Muscle of leg (tissue), 11 donors: Measurements from ENCODE around the gene TTC13. TPM values are rescaled to one million over a fixed set of nuclear protein-coding genes. Genes with fewer than 3 reads are reported as not detected.

Experiments
- DNase-seq: peaks from one replicate; pipeline ENCODE4 v3.0.0; 2013
- H3K27ac ChIP-seq: one replicate; pipeline ENCODE4 v1.5.1; 2013; ENCODE audit warnings: mild to moderate bottlenecking, low read length, control low read depth
- H3K27me3 ChIP-seq: one replicate; pipeline ENCODE4 v1.6.1; 2013; ENCODE audit warnings: low read length; ENCODE audit not compliant: control insufficient read depth, insufficient read depth
- H3K36me3 ChIP-seq: one replicate; pipeline ENCODE4 v1.6.1; 2013; ENCODE audit warnings: low read length; ENCODE audit not compliant: control insufficient read depth, insufficient read depth
- H3K4me1 ChIP-seq: one replicate; pipeline ENCODE4 v1.6.1; 2013; ENCODE audit warnings: low read length; ENCODE audit not compliant: control insufficient read depth, insufficient read depth
- H3K4me3 ChIP-seq: one replicate; pipeline ENCODE4 v1.5.1; 2013; ENCODE audit warnings: low read length, control low read depth
- H3K9me3 ChIP-seq: replicated peaks from 2 replicates; pipeline ENCODE4 v1.6.1; 2013; ENCODE audit warnings: low read depth, low read length; ENCODE audit not compliant: control insufficient read depth
- WGBS: methylation state at CpG from one replicate; pipeline ENCODE4 v1.1.5; 2013; ENCODE audit warnings: missing lambda C conversion rate; ENCODE audit not compliant: insufficient coverage; 5-methylcytosine and 5-hydroxymethylcytosine counted together
- polyA plus RNA-seq, 8 donors: library from polyadenylated mRNA; unstranded; fragments of 120-200 nt; gene quantifications; one replicate each; pipeline versions ENCODE4 v1.2.1 to v1.2.3, GENCODE V29; 2013; ENCODE audit warnings: inconsistent platforms in 1 of 8, low replicate concordance in 1 of 8; ENCODE audit not compliant: insufficient read length in 8 of 8, insufficient read depth in 1 of 8
- total RNA-seq: library from RNA; stranded (reverse); fragments of 120-200 nt; gene quantifications from one replicate; pipeline ENCODE4 v1.2.4, GENCODE V29; 2013

The TTC13 gene
- total and polyA plus RNA-seq, 9 donors = 12.7 to 19.8 (median 15.4) TPM

- H3K4me3 ChIP-seq = no peak overlapping the region
- H3K27ac ChIP-seq = no peak overlapping the region
- 67% methylated on average over 1 of the region's 5 CpGs for WGBS
- peaks cover 7% of the 10 kb centered on the region for H3K36me3 ChIP-seq
- H3K9me3 ChIP-seq = no peaks in the 10 kb centered on the region
- peaks cover 14% of the 10 kb centered on the region for H3K4me1 ChIP-seq
- no peak for DNase-seq
- no peaks in the 10 kb centered on the region for H3K27me3 ChIP-seq
These were observed 78.8 kb downstream of the TTC13 start for GRCh38 chr1:230899841-230900251.

- Histone ChIP-seq H3K36me3 (peaks cover 5% of the 10 kb centered on the region), H3K27ac (no peak overlapping the region), H3K27me3 (no peaks in the 10 kb centered on the region), H3K9me3 (no peaks in the 10 kb centered on the region), H3K4me3 (no peak overlapping the region), H3K4me1 (peaks cover 14% of the 10 kb centered on the region)
- 92% methylated on average over 7 of the region's 8 CpGs for WGBS
- no peak for DNase-seq
These were observed 79.9 kb downstream of the TTC13 start for GRCh38 chr1:230898748-230899147.

GRCh38 chr1:230898144-230898543, 80.5 kb downstream of the TTC13 start:
- Histone ChIP-seq H3K9me3 (no peaks in the 10 kb centered on the region), H3K27me3 (no peaks in the 10 kb centered on the region), H3K27ac (no peak overlapping the region), H3K4me1 (peaks cover 14% of the 10 kb centered on the region), H3K4me3 (no peak overlapping the region), H3K36me3 (peaks cover 2% of the 10 kb centered on the region)
- no CpG with 5 or more reads among the region's 4 CpGs for WGBS
- no peak for DNase-seq

GRCh38 chr1:230896779-230897178, 81.9 kb downstream of the TTC13 start:
- Histone ChIP-seq H3K27ac (peak overlapping the region; percentile 53), H3K27me3 (no peaks in the 10 kb centered on the region), H3K4me1 (peaks cover 18% of the 10 kb centered on the region), H3K36me3 (no peaks in the 10 kb centered on the region), H3K4me3 (no peak overlapping the region), H3K9me3 (no peaks in the 10 kb centered on the region)
- WGBS = no CpG with 5 or more reads among the region's 1 CpG
- peak; percentile 90 for DNase-seq

GRCh38 chr1:230895452-230895851, 83.2 kb downstream of the TTC13 start:
- no peaks in the 10 kb centered on the region for H3K36me3 ChIP-seq
- peaks cover 22% of the 10 kb centered on the region for H3K4me1 ChIP-seq
- no peaks in the 10 kb centered on the region for H3K9me3 ChIP-seq
- no peak overlapping the region for H3K27ac ChIP-seq
- H3K4me3 ChIP-seq = no peak overlapping the region
- DNase-seq = no peak
- H3K27me3 ChIP-seq = no peaks in the 10 kb centered on the region
- WGBS = no CpG with 5 or more reads among the region's 2 CpGs

GRCh38 chr1:230894664-230895063, 84.0 kb downstream of the TTC13 start:
- Histone ChIP-seq H3K9me3 (no peaks in the 10 kb centered on the region), H3K27ac (no peak overlapping the region), H3K36me3 (no peaks in the 10 kb centered on the region), H3K4me1 (peaks cover 22% of the 10 kb centered on the region), H3K4me3 (no peak overlapping the region), H3K27me3 (no peaks in the 10 kb centered on the region)
- WGBS = 95% methylated on average over 4 of the region's 5 CpGs
- no peak for DNase-seq

GRCh38 chr1:230894032-230894431, 84.6 kb downstream of the TTC13 start:
- Histone ChIP-seq H3K36me3 (no peaks in the 10 kb centered on the region), H3K4me1 (peaks cover 22% of the 10 kb centered on the region), H3K27ac (no peak overlapping the region), H3K9me3 (no peaks in the 10 kb centered on the region), H3K27me3 (no peaks in the 10 kb centered on the region), H3K4me3 (no peak overlapping the region)
- whole genome bisulfite sequencing = 93% methylated on average over 2 of the region's 6 CpGs
- no peak for DNase-seq

- Histone ChIP-seq H3K36me3 (no peaks in the 10 kb centered on the region), H3K27ac (peak overlapping the region; percentile 17), H3K4me1 (peaks cover 16% of the 10 kb centered on the region), H3K27me3 (no peaks in the 10 kb centered on the region), H3K9me3 (no peaks in the 10 kb centered on the region), H3K4me3 (no peak overlapping the region)
- 50% methylated on average over 1 of the region's 6 CpGs for WGBS
- peak; percentile 33 for DNase-seq
These were observed 86.6 kb downstream of the TTC13 start for GRCh38 chr1:230892018-230892491.

- Histone ChIP-seq H3K27ac (peak overlapping the region; percentile 17), H3K27me3 (no peaks in the 10 kb centered on the region), H3K4me1 (peaks cover 15% of the 10 kb centered on the region), H3K9me3 (no peaks in the 10 kb centered on the region), H3K4me3 (no peak overlapping the region), H3K36me3 (no peaks in the 10 kb centered on the region)
- WGBS = 33% methylated on average over 1 of the region's 2 CpGs
- DNase-seq = no peak
These were observed 87.2 kb downstream of the TTC13 start for GRCh38 chr1:230891413-230891812.

GRCh38 chr1:230884646-230885045, 94.0 kb downstream of the TTC13 start:
- Histone ChIP-seq H3K27me3 (peaks cover 7% of the 10 kb centered on the region), H3K4me3 (no peak overlapping the region), H3K27ac (no peak overlapping the region), H3K36me3 (no peaks in the 10 kb centered on the region), H3K4me1 (peaks cover 9% of the 10 kb centered on the region), H3K9me3 (peaks cover 8% of the 10 kb centered on the region)
- no peak for DNase-seq
- WGBS = no CpG with 5 or more reads among the region's 2 CpGs

GRCh38 chr1:230883967-230884366, 94.7 kb downstream of the TTC13 start:
- Histone ChIP-seq H3K27ac (no peak overlapping the region), H3K9me3 (peaks cover 8% of the 10 kb centered on the region), H3K36me3 (no peaks in the 10 kb centered on the region), H3K4me3 (no peak overlapping the region), H3K4me1 (peaks cover 13% of the 10 kb centered on the region), H3K27me3 (peaks cover 7% of the 10 kb centered on the region)
- WGBS = 13% methylated on average over 2 of the region's 4 CpGs
- peak; percentile 91 for DNase-seq
